Measurements from ENCODE around the gene UBE4A.
A peak's percentile ranks its signal among the peaks of the same experiment; 100 is the strongest.

The UBE4A gene

GRCh38 chr11:118437208-118438125 is 78.1 kb downstream of the UBE4A start:
- peak; percentile 31 for DNase-seq

- peak; percentile 77 for DNase-seq
Measured at GRCh38 chr11:118438314-118438931, 79.0 kb downstream of the UBE4A start.

- DNase-seq = no peak
Measured at GRCh38 chr11:118439646-118440045, 80.2 kb downstream of the UBE4A start.

DNA sequence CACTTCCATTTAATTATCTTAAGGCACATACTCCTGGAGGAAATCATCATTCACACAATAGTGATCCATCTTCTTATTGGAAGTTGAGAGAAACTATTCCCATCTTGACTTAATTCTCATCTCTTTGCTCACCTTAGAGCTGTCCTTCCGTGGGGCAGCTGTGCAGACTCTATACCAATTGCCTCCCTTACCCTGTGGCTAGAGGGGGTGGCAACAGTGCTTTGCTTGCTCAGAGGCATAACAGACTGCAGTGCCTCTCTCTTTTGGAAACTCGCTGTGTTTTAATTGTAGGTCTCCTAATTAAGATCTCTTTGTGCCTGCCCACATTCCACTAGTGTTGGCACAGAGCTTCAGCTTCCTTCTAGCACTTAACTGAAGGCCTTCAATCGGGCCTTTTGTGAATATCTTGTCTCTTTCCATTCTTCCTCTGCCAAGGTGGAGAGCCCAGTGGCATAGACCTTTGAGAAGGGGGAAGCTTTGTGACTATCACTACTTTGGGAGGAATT is 82.4 kb downstream of the UBE4A start:
- no peak for DNase-seq

- no peak for DNase-seq
Measured at GRCh38 chr11:118442301-118442700, 82.9 kb downstream of the UBE4A start.

- DNase-seq = no peak
Measured at GRCh38 chr11:118442908-118443589, 83.6 kb downstream of the UBE4A start.

DNA sequence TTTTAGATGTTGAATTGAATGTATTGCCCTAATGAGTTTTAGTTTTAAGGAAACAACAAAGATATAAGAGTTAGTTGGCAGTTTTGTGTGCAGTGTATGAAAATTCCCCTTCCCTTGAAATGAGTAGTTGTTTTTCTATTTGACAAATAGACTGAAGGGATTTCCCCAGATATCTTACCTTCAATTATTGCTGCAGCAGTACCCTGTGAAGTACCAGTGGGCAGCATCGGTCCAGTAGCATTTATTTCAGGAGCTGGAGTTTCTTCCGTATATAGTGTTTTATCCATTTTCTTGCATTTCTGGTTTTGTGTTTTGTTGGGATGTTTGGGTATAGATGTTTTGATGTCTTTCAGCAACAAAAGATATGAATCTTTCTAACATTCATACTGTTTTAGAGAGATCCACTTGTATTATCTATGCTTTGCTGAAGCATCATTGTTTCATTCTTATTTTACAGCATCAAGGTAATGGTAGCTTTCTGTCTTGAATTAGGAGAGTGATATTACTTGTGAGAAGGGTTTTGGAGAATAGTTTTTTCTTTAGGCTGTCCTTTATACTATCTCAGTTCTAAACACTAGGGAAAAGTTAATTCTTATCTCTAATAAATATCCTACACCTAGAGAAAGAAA is 84.3 kb downstream of the UBE4A start:
- DNase-seq = no peak

DNA sequence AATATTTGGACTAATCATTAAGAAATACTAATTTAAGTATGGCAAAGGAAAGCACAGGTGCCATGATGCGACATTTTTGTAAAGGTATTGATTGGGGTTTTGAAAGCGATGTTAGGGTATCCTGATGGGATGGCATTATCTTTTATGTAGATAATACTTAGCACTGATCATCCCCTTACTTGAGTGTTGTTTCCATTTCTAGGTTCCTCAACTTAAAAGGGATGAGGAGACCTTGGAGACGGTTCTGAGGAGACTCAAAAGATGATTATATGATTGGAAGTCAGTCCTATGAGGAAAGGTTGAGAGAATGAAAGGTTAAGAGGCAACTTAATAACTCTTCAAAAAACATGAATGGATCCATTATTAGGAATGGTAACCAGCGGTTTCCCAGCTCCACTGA is 88.0 kb downstream of the UBE4A start:
- no peak for DNase-seq

- peak; percentile 34 for DNase-seq
Measured at GRCh38 chr11:118448294-118448693, 88.9 kb downstream of the UBE4A start.

Data from fibroblast of skin of scalp (primary cell).